Measurements from ENCODE around the gene CHD2. TPM values are rescaled to one million over a fixed set of nuclear protein-coding genes. Genes with fewer than 3 reads are reported as not detected.

The CHD2 gene
- total RNA-seq, 1 donor from 2014 or later = 93.4 TPM

DNA sequence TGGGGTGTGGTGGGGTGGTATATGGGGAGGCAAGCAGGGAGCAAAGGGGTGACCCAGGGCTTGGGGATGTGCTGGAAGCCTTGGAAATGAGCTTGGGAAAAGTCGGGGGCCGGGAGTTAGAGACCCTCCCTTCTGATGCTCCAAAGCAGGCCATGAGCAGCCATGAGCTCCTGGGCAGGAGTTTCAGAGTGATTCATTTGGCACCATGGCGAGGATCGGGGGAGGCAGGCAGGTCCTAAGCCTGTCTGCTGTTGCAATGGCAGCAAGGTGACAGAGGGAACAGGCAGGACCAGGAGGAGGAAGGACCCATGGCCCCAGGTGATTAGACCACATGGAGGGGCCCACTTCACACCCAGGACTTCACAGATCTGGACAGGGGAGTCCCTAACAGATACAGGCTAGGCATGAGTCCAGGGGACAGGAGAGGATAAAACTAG lies 167.5 kb downstream of the CHD2 start:
- peaks cover 87% of the 10 kb centered on the region for H3K4me1 Mint-ChIP-seq
- peak overlapping the region; percentile 96 for H3K4me3 Mint-ChIP-seq
- no peak for DNase-seq (ENCODE audit: low read depth, low spot score)
- no peak for TF ChIP-seq CTCF (conservative IDR thresholded peaks at IDR 0.05)
- H3K36me3 Mint-ChIP-seq (ENCODE audit: low read depth) = peaks cover 38% of the 10 kb centered on the region
- peak overlapping the region; percentile 68 for H3K27ac Mint-ChIP-seq (ENCODE audit: unreplicated experiment)
- H3K27me3 Mint-ChIP-seq (ENCODE audit: low read depth) = peaks cover 5% of the 10 kb centered on the region
- no peaks in the 10 kb centered on the region for H3K9me3 Mint-ChIP-seq

DNA sequence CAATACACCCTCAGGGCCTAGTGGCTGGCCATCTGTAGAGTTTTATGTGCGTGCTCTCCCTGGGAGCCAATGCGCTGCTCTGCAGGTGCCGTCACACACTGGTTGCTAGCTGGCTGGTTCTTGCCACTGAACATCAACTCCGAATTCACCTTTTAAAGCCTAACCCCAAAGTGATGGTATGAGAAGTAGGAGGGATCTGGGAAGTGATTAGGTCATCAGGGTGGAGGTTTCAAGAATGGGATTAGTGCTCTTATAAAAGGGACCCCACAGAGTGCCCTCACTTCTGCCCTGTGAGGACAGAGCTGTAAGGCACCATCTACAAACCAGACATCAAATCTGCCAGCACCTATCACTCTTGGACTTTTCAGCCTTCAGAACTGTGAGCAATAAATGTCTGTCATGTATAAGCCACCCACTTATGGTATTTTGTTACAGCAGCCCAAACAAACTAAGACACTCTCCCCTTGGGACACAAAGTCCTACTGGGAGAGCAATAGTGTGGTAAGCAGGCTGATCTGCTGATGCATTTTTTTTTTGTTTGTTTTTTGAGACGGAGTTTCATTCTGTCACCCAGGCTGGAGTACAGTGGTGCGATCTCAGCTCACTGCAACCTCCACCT lies 168.6 kb downstream of the CHD2 start:
- H3K4me1 Mint-ChIP-seq = peaks cover 82% of the 10 kb centered on the region
- no peaks in the 10 kb centered on the region for H3K9me3 Mint-ChIP-seq
- H3K36me3 Mint-ChIP-seq (ENCODE audit: low read depth) = peaks cover 40% of the 10 kb centered on the region
- peak overlapping the region; percentile 96 for H3K4me3 Mint-ChIP-seq
- no peak for TF ChIP-seq CTCF (conservative IDR thresholded peaks at IDR 0.05)
- peak overlapping the region; percentile 96 for H3K27ac Mint-ChIP-seq (ENCODE audit: unreplicated experiment)
- no peak for DNase-seq (ENCODE audit: low read depth, low spot score)
- peaks cover 8% of the 10 kb centered on the region for H3K27me3 Mint-ChIP-seq (ENCODE audit: low read depth)

DNA sequence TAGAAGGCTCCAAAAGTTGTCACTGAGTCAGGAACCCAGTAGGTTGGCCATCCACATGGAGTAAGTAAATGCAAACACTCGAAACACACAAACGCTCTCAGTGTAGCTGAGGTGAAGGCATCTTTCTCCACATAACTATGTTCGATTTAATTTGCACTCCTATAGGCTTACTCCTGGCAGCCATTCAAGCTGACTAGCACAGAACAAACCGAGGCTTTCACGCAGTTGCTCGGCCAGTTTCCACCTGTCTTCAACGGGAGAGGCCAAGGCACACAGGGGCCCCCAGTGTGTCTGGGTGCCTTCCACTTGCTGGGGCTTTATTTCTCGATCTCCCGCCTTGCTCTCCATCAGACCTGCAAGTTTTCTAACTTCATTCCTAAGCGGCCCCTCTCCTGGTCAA lies 170.0 kb downstream of the CHD2 start:
- H3K27ac Mint-ChIP-seq (ENCODE audit: unreplicated experiment) = peak overlapping the region; percentile 87
- H3K4me1 Mint-ChIP-seq = peaks cover 82% of the 10 kb centered on the region

GRCh38 chr15:93070551-93071296 lies 170.6 kb downstream of the CHD2 start:
- Mint-ChIP-seq H3K27me3 (ENCODE audit: low read depth) (peaks cover 21% of the 10 kb centered on the region), H3K4me3 (peak overlapping the region; percentile 96), H3K36me3 (ENCODE audit: low read depth) (peaks cover 33% of the 10 kb centered on the region), H3K27ac (ENCODE audit: unreplicated experiment) (peak overlapping the region; percentile 91), H3K9me3 (no peaks in the 10 kb centered on the region), H3K4me1 (peaks cover 83% of the 10 kb centered on the region)
- TF ChIP-seq CTCF (conservative IDR thresholded peaks at IDR 0.05) = no peak
- no peak for DNase-seq (ENCODE audit: low read depth, low spot score)

More for the DNA sequence above, 170.0 kb downstream of the CHD2 start:
- TF ChIP-seq CTCF (conservative IDR thresholded peaks at IDR 0.05) = no peak
- H3K36me3 Mint-ChIP-seq (ENCODE audit: low read depth) = peaks cover 35% of the 10 kb centered on the region
- no peaks in the 10 kb centered on the region for H3K9me3 Mint-ChIP-seq
- H3K27me3 Mint-ChIP-seq (ENCODE audit: low read depth) = peaks cover 21% of the 10 kb centered on the region
- peak overlapping the region; percentile 96 for H3K4me3 Mint-ChIP-seq
- DNase-seq (ENCODE audit: low read depth, low spot score) = no peak

DNA sequence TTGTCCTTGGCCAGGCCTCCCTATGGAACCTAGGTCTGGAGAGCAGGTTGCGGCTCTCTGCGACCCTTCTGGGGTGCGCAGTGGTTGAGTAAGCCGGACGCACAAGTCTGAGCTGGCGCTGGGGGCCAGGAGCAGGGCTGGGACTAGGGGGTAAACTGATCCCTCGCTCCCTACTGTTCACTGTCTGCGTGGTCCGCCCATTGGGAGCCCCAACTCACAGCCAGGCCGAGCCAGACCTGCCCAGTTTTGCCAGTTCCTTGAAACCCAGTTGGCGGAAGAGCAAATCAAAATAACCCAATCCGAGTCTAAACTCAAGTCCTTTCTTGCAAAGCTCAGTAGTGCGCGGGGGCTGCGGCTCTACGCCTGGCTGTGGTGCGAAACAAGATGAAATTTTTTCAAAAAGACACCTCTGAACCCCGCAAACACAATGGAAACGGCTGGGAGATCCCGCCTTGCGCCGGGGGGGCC lies 171.4 kb downstream of the CHD2 start:
- DNase-seq (ENCODE audit: low read depth, low spot score) = no peak
- Mint-ChIP-seq H3K36me3 (ENCODE audit: low read depth) (peaks cover 29% of the 10 kb centered on the region), H3K4me3 (peak overlapping the region; percentile 96), H3K9me3 (no peaks in the 10 kb centered on the region), H3K4me1 (peaks cover 86% of the 10 kb centered on the region), H3K27me3 (ENCODE audit: low read depth) (peaks cover 21% of the 10 kb centered on the region), H3K27ac (ENCODE audit: unreplicated experiment) (peak overlapping the region; percentile 91)
- no peak for TF ChIP-seq CTCF (conservative IDR thresholded peaks at IDR 0.05)

Data from neural crest cell (in vitro differentiated cells).